T-cell (primary cell): ENCODE measurements around the gene PCDHB14. TPM values are rescaled to one million over a fixed set of nuclear protein-coding genes. Genes with fewer than 3 reads are reported as not detected.

Experiments
- ATAC-seq, 4 experiments: fragments of 200-7000 bp in 3 of 4; fragments of 150-1000 bp in 1 of 4; cut with Tn5 transposase; replicated peaks in 1 of 4; 1 replicate in 3 of 4; 2 replicates in 1 of 4; pipeline ENCODE4 v1.10.0; 2021; ENCODE audit warnings: moderate library complexity in 3 of 4, mild to moderate bottlenecking in 2 of 4, moderate number of reproducible peaks in 1 of 4
- CTCF ChIA-PET, 2 donors: fragments of 300-600 bp; sonication (Branson Sonifier 250); formaldehyde crosslinking; loops; one replicate each; lab custom pipeline; 2022; ENCODE audit warnings: antibody characterized with exemption in 2 of 2; lab: Charles Lee
- POLR2A ChIA-PET, 2 donors: fragments of 300-600 bp; sonication (Branson Sonifier 250); formaldehyde crosslinking; loops; one replicate each; lab custom pipeline; 2022; ENCODE audit warnings: antibody characterized with exemption in 2 of 2; lab: Charles Lee
- DNase-seq, 35 experiments: peaks; one replicate each; pipeline versions ENCODE4 v3.0.0 to v3.0.0-alpha.2; 2013 to 2023
- H3K27ac ChIP-seq: one replicate; pipeline ENCODE4 v1.5.1; 2013; ENCODE audit warnings: low read length
- H3K27me3 ChIP-seq, 2 experiments: replicated peaks in 1 of 2; 1 replicate in 1 of 2; 2 replicates in 1 of 2; pipeline versions ENCODE4 v1.6.1 to v1.7.0; 2013; ENCODE audit warnings: low read length in 1 of 2, mixed read lengths in 1 of 2; ENCODE audit not compliant: control insufficient read depth in 2 of 2, insufficient read depth in 2 of 2; ENCODE audit errors: extremely low read depth in 1 of 2
- H3K36me3 ChIP-seq, 2 donors: 1 replicate in 1 of 2; 2 replicates in 1 of 2; pipeline versions ENCODE4 v1.6.1 to v1.7.0; 2013; ENCODE audit warnings: low read length in 1 of 2; ENCODE audit not compliant: control insufficient read depth in 2 of 2, insufficient read depth in 1 of 2; ENCODE audit errors: extremely low read depth in 1 of 2
- H3K4me1 ChIP-seq, 2 experiments: 1 replicate in 1 of 2; 2 replicates in 1 of 2; pipeline versions ENCODE4 v1.6.1 to v1.7.0; 2013; ENCODE audit warnings: low read length in 2 of 2, mixed read lengths in 1 of 2; ENCODE audit not compliant: insufficient read depth in 2 of 2, control insufficient read depth in 1 of 2; ENCODE audit errors: extremely low read depth in 1 of 2
- H3K4me3 ChIP-seq, 2 donors: 1 replicate in 1 of 2; 2 replicates in 1 of 2; pipeline versions ENCODE4 v1.5.1 to v1.7.0; 2013; ENCODE audit warnings: mild to moderate bottlenecking in 2 of 2, low read length in 1 of 2, moderate library complexity in 1 of 2; ENCODE audit not compliant: control insufficient read depth in 1 of 2; ENCODE audit errors: extremely low read depth in 1 of 2
- H3K9me3 ChIP-seq: 2 replicates; pipeline ENCODE4 v1.7.0; 2013
- H3K27ac Mint-ChIP-seq, 2 donors: one replicate each; pipeline ENCODE4 v1.8.0; 2020 to 2021; ENCODE audit warnings: mild to moderate bottlenecking in 2 of 2, mixed read lengths in 2 of 2
- H3K27me3 Mint-ChIP-seq, 2 donors: one replicate each; pipeline ENCODE4 v1.8.0; 2021 to 2022; ENCODE audit warnings: mixed read lengths in 2 of 2
- H3K36me3 Mint-ChIP-seq: one replicate; pipeline ENCODE4 v1.8.0; 2021; ENCODE audit warnings: mixed read lengths
- H3K4me1 Mint-ChIP-seq, 3 donors: one replicate each; pipeline ENCODE4 v1.8.0; 2020 to 2022; ENCODE audit warnings: mixed read lengths in 3 of 3, mild to moderate bottlenecking in 1 of 3
- H3K4me3 Mint-ChIP-seq, 3 donors: one replicate each; pipeline ENCODE4 v1.8.0; 2020 to 2022; ENCODE audit warnings: mild to moderate bottlenecking in 3 of 3, mixed read lengths in 3 of 3, moderate library complexity in 3 of 3
- H3K9me3 Mint-ChIP-seq, 3 donors: one replicate each; pipeline ENCODE4 v1.8.0; 2020 to 2022; ENCODE audit warnings: mixed read lengths in 3 of 3
- WGBS: methylation state at CpG from one replicate; pipeline ENCODE4 v1.1.5; 2013; ENCODE audit warnings: missing lambda C conversion rate; ENCODE audit not compliant: insufficient coverage; 5-methylcytosine and 5-hydroxymethylcytosine counted together
- total RNA-seq, 35 experiments: library from RNA in 6 of 35; stranded (reverse) in 6 of 35; fragments of 120-200 nt in 1 of 35; gene quantifications; one replicate each; pipeline versions ENCODE4 v1.2.1 to v1.2.4 and lab custom pipeline; 2013 to 2026

PCDHB14 gene
- total RNA-seq, 5 donors from 2014 or later (not counting 1 experiment from before 2014, with no cell fraction given), result 0.12 TPM; not detected in 4

- no peak overlapping the region for H3K27ac Mint-ChIP-seq
- Histone ChIP-seq H3K9me3 (peaks cover 29% of the 10 kb centered on the region), H3K27ac (no peak overlapping the region), H3K36me3 (no peaks in the 10 kb centered on the region), H3K27me3 (no peaks in the 10 kb centered on the region), H3K4me1 (no peaks in the 10 kb centered on the region), H3K4me3 (no peak overlapping the region)
- ChIA-PET POLR2A (no interaction called here), CTCF (no interaction called here)
- DNase-seq, result no peak
- H3K4me1 Mint-ChIP-seq, result no peaks in the 10 kb centered on the region
- no peaks in the 10 kb centered on the region for H3K27me3 Mint-ChIP-seq
- peaks cover 40% of the 10 kb centered on the region for H3K36me3 Mint-ChIP-seq
- ATAC-seq, result no peak
- H3K9me3 Mint-ChIP-seq, result peaks cover 15 to 67% (median 57%) of the 10 kb centered on the region in 3 donors
- no peak overlapping the region for H3K4me3 Mint-ChIP-seq
These were observed 35.8 kb downstream of the PCDHB14 start for GRCh38 chr5:141258948-141259347.

- Histone ChIP-seq H3K9me3 (peaks cover 37% of the 10 kb centered on the region), H3K27ac (no peak overlapping the region), H3K27me3 (no peaks in the 10 kb centered on the region), H3K36me3 (no peaks in the 10 kb centered on the region), H3K4me1 (no peaks in the 10 kb centered on the region), H3K4me3 (no peak overlapping the region)
- H3K27me3 Mint-ChIP-seq, result peaks cover 0 to 1% of the 10 kb centered on the region in 2 donors
- POLR2A ChIA-PET, result no interaction called here
- H3K9me3 Mint-ChIP-seq, result peaks cover 8 to 64% (median 51%) of the 10 kb centered on the region in 3 donors
- no peak for DNase-seq
- no CpG with 5 or more reads among the region's 5 CpGs for WGBS
- H3K27ac Mint-ChIP-seq, result no peak overlapping the region
- no peak for ATAC-seq
- CTCF ChIA-PET, result no interaction called here
- H3K4me3 Mint-ChIP-seq, result no peak overlapping the region
- H3K36me3 Mint-ChIP-seq, result peaks cover 33% of the 10 kb centered on the region
- no peaks in the 10 kb centered on the region for H3K4me1 Mint-ChIP-seq
These were observed 37.5 kb downstream of the PCDHB14 start for GRCh38 chr5:141260458-141261237.

GRCh38 chr5:141261238-141261546, 38.0 kb downstream of the PCDHB14 start:
- ATAC-seq (no peak), DNase-seq (no peak)
- Mint-ChIP-seq H3K27ac (no peak overlapping the region), H3K36me3 (peaks cover 36% of the 10 kb centered on the region), H3K4me1 (no peaks in the 10 kb centered on the region), H3K27me3 (peaks cover 0 to 3% of the 10 kb centered on the region in 2 donors), H3K4me3 (no peak overlapping the region), H3K9me3 (peaks cover 14 to 64% (median 51%) of the 10 kb centered on the region in 3 donors)
- Histone ChIP-seq H3K9me3 (peaks cover 37% of the 10 kb centered on the region), H3K27ac (no peak overlapping the region), H3K4me1 (no peaks in the 10 kb centered on the region), H3K4me3 (no peak overlapping the region), H3K36me3 (no peaks in the 10 kb centered on the region), H3K27me3 (no peaks in the 10 kb centered on the region)
- WGBS, result no CpG with 5 or more reads among the region's 1 CpG
- CTCF ChIA-PET, result no interaction called here
- POLR2A ChIA-PET, result no interaction called here

GRCh38 chr5:141269195-141269594, 46.1 kb downstream of the PCDHB14 start:
- no peak overlapping the region for H3K27ac Mint-ChIP-seq
- ATAC-seq, result no peak
- no CpG with 5 or more reads among the region's 4 CpGs for WGBS
- H3K9me3 ChIP-seq, result peaks cover 24% of the 10 kb centered on the region
- POLR2A ChIA-PET, result no interaction called here
- no peak overlapping the region for H3K27ac ChIP-seq
- no peak overlapping the region for H3K4me3 Mint-ChIP-seq
- H3K27me3 ChIP-seq, result no peaks in the 10 kb centered on the region
- no peak for DNase-seq
- CTCF ChIA-PET, result no interaction called here
- H3K4me1 Mint-ChIP-seq, result no peaks in the 10 kb centered on the region
- no peaks in the 10 kb centered on the region for H3K4me1 ChIP-seq
- H3K9me3 Mint-ChIP-seq, result peaks cover 33 to 71% (median 62%) of the 10 kb centered on the region in 3 donors
- H3K36me3 Mint-ChIP-seq, result peaks cover 48% of the 10 kb centered on the region
- no peak overlapping the region for H3K4me3 ChIP-seq
- H3K27me3 Mint-ChIP-seq, result peaks cover 0 to 3% of the 10 kb centered on the region in 2 donors
- H3K36me3 ChIP-seq, result no peaks in the 10 kb centered on the region

- 100% methylated on average over 2 of the region's 3 CpGs for WGBS
- Mint-ChIP-seq H3K27ac (no peak overlapping the region), H3K4me3 (no peak overlapping the region), H3K9me3 (peaks cover 35 to 67% (median 56%) of the 10 kb centered on the region in 3 donors), H3K36me3 (peaks cover 42% of the 10 kb centered on the region), H3K27me3 (no peaks in the 10 kb centered on the region), H3K4me1 (no peaks in the 10 kb centered on the region)
- H3K27me3 ChIP-seq, result no peaks in the 10 kb centered on the region
- peaks cover 11% of the 10 kb centered on the region for H3K9me3 ChIP-seq
- no peaks in the 10 kb centered on the region for H3K36me3 ChIP-seq
- H3K4me3 ChIP-seq, result no peak overlapping the region
- DNase-seq (no peak), ATAC-seq (no peak)
- ChIA-PET POLR2A (no interaction called here), CTCF (no interaction called here)
- H3K4me1 ChIP-seq, result no peaks in the 10 kb centered on the region
- no peak overlapping the region for H3K27ac ChIP-seq
These were observed 49.8 kb downstream of the PCDHB14 start for GRCh38 chr5:141272906-141273305.

Other genes with a start within 250 kb of the PCDHB14 start
- not detected for gene PCDHB1, start 172.0 kb upstream of the PCDHB14 start, total RNA-seq
- 1 to 10 TPM in 1 of 5 donors, under 1 TPM in 1, not detected in 3; 0.09 to 1.4 TPM for gene PCDHB2, start 128.7 kb upstream of the PCDHB14 start, total RNA-seq
- gene PCDHB3, start 122.9 kb upstream of the PCDHB14 start, total RNA-seq, result 1 to 10 TPM in 1 of 5 donors, not detected in 4; 1.2 TPM
- not detected for gene PCDHB4, start 101.5 kb upstream of the PCDHB14 start, total RNA-seq
- under 1 TPM in 3 of 5 donors, not detected in 2; 0.09 to 0.32 (median 0.30) TPM for gene PCDHB5, start 88.1 kb upstream of the PCDHB14 start, total RNA-seq
- gene PCDHB6, start 73.3 kb upstream of the PCDHB14 start, total RNA-seq, result not detected
- gene PCDHB7, start 50.7 kb upstream of the PCDHB14 start, total RNA-seq, result not detected
- gene PCDHB8, start 45.6 kb upstream of the PCDHB14 start, total RNA-seq, result not detected
- not detected for gene PCDHB16, start 41.0 kb upstream of the PCDHB14 start, total RNA-seq
- gene PCDHB9, start 36.2 kb upstream of the PCDHB14 start, total RNA-seq, result under 1 TPM in 3 of 5 donors, not detected in 2; 0.09 to 0.26 (median 0.23) TPM
- gene PCDHB10, start 31.0 kb upstream of the PCDHB14 start, total RNA-seq, result not detected
- not detected for gene PCDHB11, start 23.7 kb upstream of the PCDHB14 start, total RNA-seq
- gene PCDHB12, start 14.6 kb upstream of the PCDHB14 start, total RNA-seq, result not detected
- gene PCDHB13, start 9.4 kb upstream of the PCDHB14 start, total RNA-seq, result under 1 TPM in 1 of 5 donors, not detected in 4; 0.06 TPM
- under 1 TPM in 2 of 5 donors, not detected in 3; 0.12 to 0.16 TPM for gene PCDHB15, start 22.1 kb downstream of the PCDHB14 start, total RNA-seq
- gene SLC25A2, start 80.7 kb downstream of the PCDHB14 start, total RNA-seq, result 1 to 10 TPM in 2 of 5 donors, under 1 TPM in 2, not detected in 1; 0.49 to 2.0 (median 0.97) TPM
- 100 to 1,000 TPM in 3 of 5 donors, 10 to 100 TPM in 2; 83.7 to 103 (median 101) TPM for gene TAF7, start 97.4 kb downstream of the PCDHB14 start, total RNA-seq
- gene PCDHGA1, start 107.2 kb downstream of the PCDHB14 start, total RNA-seq, result under 1 TPM in 4 of 5 donors, not detected in 1; 0.16 to 0.38 (median 0.31) TPM
- gene PCDHGA2, start 115.4 kb downstream of the PCDHB14 start, total RNA-seq, result under 1 TPM in 2 of 5 donors, not detected in 3; 0.13 to 0.15 TPM
- gene PCDHGA3, start 120.5 kb downstream of the PCDHB14 start, total RNA-seq, result under 1 TPM in 2 of 5 donors, not detected in 3; 0.09 to 0.20 TPM
- under 1 TPM in 2 of 5 donors, not detected in 3; 0.13 to 0.19 TPM for gene PCDHGB1, start 126.8 kb downstream of the PCDHB14 start, total RNA-seq
- under 1 TPM in 4 of 5 donors, not detected in 1; 0.18 to 0.37 (median 0.28) TPM for gene PCDHGA4, start 131.7 kb downstream of the PCDHB14 start, total RNA-seq
- gene PCDHGB2, start 136.7 kb downstream of the PCDHB14 start, total RNA-seq, result under 1 TPM; 0.16 to 0.62 (median 0.47) TPM
- gene PCDHGA5, start 140.8 kb downstream of the PCDHB14 start, total RNA-seq, result under 1 TPM in 3 of 5 donors, not detected in 2; 0.06 to 0.43 (median 0.41) TPM
- gene PCDHGB3, start 146.9 kb downstream of the PCDHB14 start, total RNA-seq, result under 1 TPM; 0.20 to 0.85 (median 0.41) TPM
- gene PCDHGA6, start 150.5 kb downstream of the PCDHB14 start, total RNA-seq, result under 1 TPM; 0.19 to 0.64 (median 0.28) TPM
- under 1 TPM; 0.16 to 0.53 (median 0.21) TPM for gene PCDHGA7, start 159.4 kb downstream of the PCDHB14 start, total RNA-seq
- gene PCDHGB4, start 164.4 kb downstream of the PCDHB14 start, total RNA-seq, result under 1 TPM; 0.09 to 0.29 (median 0.19) TPM
- gene PCDHGA8, start 169.3 kb downstream of the PCDHB14 start, total RNA-seq, result under 1 TPM in 3 of 5 donors, not detected in 2; 0.05 to 0.13 (median 0.09) TPM
- under 1 TPM; 0.26 to 0.96 (median 0.39) TPM for gene PCDHGB5, start 174.6 kb downstream of the PCDHB14 start, total RNA-seq
- under 1 TPM in 4 of 5 donors, not detected in 1; 0.14 to 0.26 (median 0.19) TPM for gene PCDHGA9, start 179.4 kb downstream of the PCDHB14 start, total RNA-seq
- under 1 TPM in 4 of 5 donors, not detected in 1; 0.19 to 0.59 (median 0.37) TPM for gene PCDHGB6, start 184.7 kb downstream of the PCDHB14 start, total RNA-seq
- under 1 TPM; 0.10 to 0.53 (median 0.32) TPM for gene PCDHGA10, start 189.6 kb downstream of the PCDHB14 start, total RNA-seq
- under 1 TPM; 0.16 to 0.33 (median 0.22) TPM for gene PCDHGB7, start 194.3 kb downstream of the PCDHB14 start, total RNA-seq
- under 1 TPM in 4 of 5 donors, not detected in 1; 0.06 to 0.44 (median 0.11) TPM for gene PCDHGA11, start 197.7 kb downstream of the PCDHB14 start, total RNA-seq
- gene PCDHGA12, start 207.2 kb downstream of the PCDHB14 start, total RNA-seq, result under 1 TPM in 4 of 5 donors, not detected in 1; 0.09 to 0.53 (median 0.22) TPM